Transverse colon (tissue), 4 donors: ENCODE results near the gene HSPG2. TPM values are rescaled to one million over a fixed set of nuclear protein-coding genes. Genes with fewer than 3 reads are reported as not detected.
A peak's percentile ranks its signal among the peaks of the same experiment; 100 is the strongest.

Experiments
- DNase-seq: peaks from one replicate; pipeline ENCODE4 v3.0.0-alpha.2; 2019
- H3K27ac ChIP-seq, 4 donors: fragments of 200-600 bp; sonication (generic); 2 replicates each; pipeline ENCODE4 v1.5.1; 2016 to 2018; ENCODE audit warnings: inconsistent platforms in 4 of 4
- H3K27me3 ChIP-seq: fragments of 200-600 bp; sonication (generic); 2 replicates; pipeline ENCODE4 v1.5.1; 2017; ENCODE audit warnings: inconsistent platforms
- H3K36me3 ChIP-seq, 4 donors: fragments of 200-600 bp; sonication (generic); 2 replicates each; pipeline ENCODE4 v1.5.1; 2017 to 2019; ENCODE audit warnings: inconsistent platforms in 4 of 4
- H3K4me1 ChIP-seq, 4 donors: fragments of 200-600 bp; sonication (generic); 2 replicates each; pipeline ENCODE4 v1.5.1; 2017 to 2020; ENCODE audit warnings: inconsistent platforms in 4 of 4
- H3K4me3 ChIP-seq, 4 donors: fragments of 200-600 bp; sonication (generic); 1 replicate in 1 of 4; 2 replicates in 3 of 4; pipeline versions ENCODE4 v1.5.1 to v1.6.1; 2017 to 2019; ENCODE audit warnings: inconsistent platforms in 4 of 4
- H3K9me3 ChIP-seq, 2 donors: fragments of 200-600 bp; sonication (generic); 2 replicates each; pipeline ENCODE4 v1.5.1; 2017 to 2019; ENCODE audit warnings: inconsistent platforms in 2 of 2
- CTCF ChIP-seq, 5 experiments: fragments of 200-600 bp in 3 of 5; fragments of 450-650 bp in 2 of 5; sonication (generic) in 3 of 5; IDR thresholded peaks; 1 replicate in 2 of 5; 2 replicates in 3 of 5; pipeline ENCODE4 v1.5.1; 2016 to 2017; ENCODE audit warnings: antibody characterized with exemption in 5 of 5, inconsistent platforms in 3 of 5, mild to moderate bottlenecking in 2 of 5, moderate library complexity in 1 of 5
- EP300 ChIP-seq: sonication (generic); formaldehyde crosslinking; IDR thresholded peaks from one replicate; pipeline ENCODE4 v1.6.1; 2017; ENCODE audit warnings: antibody characterized with exemption, low read depth
- POLR2A ChIP-seq: fragments of 450-650 bp; IDR thresholded peaks from one replicate; pipeline ENCODE4 v1.6.1; 2016; ENCODE audit warnings: antibody characterized with exemption, mild to moderate bottlenecking, moderate library complexity
- POLR2AphosphoS5 ChIP-seq, 3 donors: sonication (generic); formaldehyde crosslinking; IDR thresholded peaks; one replicate each; pipeline ENCODE4 v1.6.1; 2016; ENCODE audit warnings: antibody characterized with exemption in 3 of 3
- WGBS, 2 donors: methylation state at CpG; one replicate each; pipeline ENCODE4 v1.1.5; 2018; ENCODE audit warnings: low coverage in 1 of 2; 5-methylcytosine and 5-hydroxymethylcytosine counted together
- in situ Hi-C, 4 donors: fragments of 200-750 bp; cut with MboI; loops; one replicate each; pipeline versions ENCODE4 v1.15.0 to v1.15.1; 2017; ENCODE audit warnings: low sequenced_read_pairs in 3 of 4, low pct_ligation_motif_present in 1 of 4, low pct_unique_long_range_greater_than_20kb in 1 of 4
- intact Hi-C: fragments of 100-400 bp; cut with DNase I; formaldehyde crosslinking; loops from one replicate; pipeline ENCODE4 v1.15.1; 2023; ENCODE audit warnings: low total_unique reads
- total RNA-seq, 4 donors: library from RNA; depleted of rRNA; stranded (reverse); fragments of >200 nt; gene quantifications; one replicate each; pipeline ENCODE4 v1.1.0, GENCODE V29; 2016

Gene HSPG2
- total RNA-seq, 4 donors from 2014 or later: 107 to 343 (median 228) TPM

DNA sequence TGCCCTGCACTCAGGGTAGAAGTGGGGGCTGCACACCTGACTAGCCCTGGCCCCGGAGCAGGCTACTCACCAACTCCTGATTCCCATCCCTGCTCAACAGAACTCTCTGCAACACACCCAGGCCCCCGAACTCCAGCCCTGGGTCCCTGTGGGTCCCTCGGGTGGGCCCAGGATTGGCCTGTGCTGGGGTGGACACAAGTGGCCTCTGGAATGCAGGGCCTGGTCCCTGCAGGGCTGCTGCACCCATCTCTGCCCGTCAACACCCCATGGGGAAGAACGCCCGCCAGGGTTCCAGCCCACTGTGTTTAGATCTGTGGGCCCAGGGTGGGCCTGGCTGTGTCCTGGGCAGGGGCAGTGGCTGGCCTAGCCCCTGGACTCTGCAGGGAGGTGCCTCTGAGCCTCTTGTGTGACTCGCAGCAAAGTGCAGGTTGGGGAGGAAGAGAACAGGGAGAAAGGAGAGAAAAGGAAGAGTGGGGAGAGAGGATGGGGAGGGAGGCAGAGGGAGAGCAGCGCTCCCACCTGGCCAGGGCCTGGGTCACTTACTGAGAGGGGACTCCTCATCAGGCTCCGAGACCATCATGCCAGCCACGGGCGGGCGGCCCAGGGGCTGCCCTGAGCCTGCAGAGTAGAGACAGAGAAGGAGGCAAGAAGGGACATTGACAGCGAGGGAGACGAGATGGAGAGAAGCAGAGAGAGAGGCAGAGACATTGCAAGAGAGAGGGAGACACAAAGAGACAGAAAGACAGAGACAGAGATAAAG, 43.9 kb downstream of the HSPG2 start:
- no peaks in the 10 kb centered on the region for H3K27me3 ChIP-seq
- WGBS, 2 donors: 75 to 89% methylated on average over 2 to 13 of the region's 14 CpGs
- TF ChIP-seq POLR2A (no peak), CTCF (IDR thresholded peaks at IDR 0.05) (no peak), EP300 (no peak), POLR2AphosphoS5 (IDR thresholded peaks at IDR 0.05) (no peak)
- H3K4me3 ChIP-seq: no peak overlapping the region
- H3K27ac ChIP-seq: peak overlapping the region in 3 of 4 donors; percentile 93 to 98 (median 94)
- intact Hi-C loops: loop anchor here (5.0 kb wide), 1 partner anchor 461 kb away; no protein-coding TSS in a partner anchor
- peaks cover 26 to 32% (median 28%) of the 10 kb centered on the region in 4 donors for H3K4me1 ChIP-seq
- no peak for DNase-seq
- in situ Hi-C loops: no loop called here
- H3K9me3 ChIP-seq: no peaks in the 10 kb centered on the region
- peaks cover 0 to 14% (median 5%) of the 10 kb centered on the region in 4 donors for H3K36me3 ChIP-seq

DNA sequence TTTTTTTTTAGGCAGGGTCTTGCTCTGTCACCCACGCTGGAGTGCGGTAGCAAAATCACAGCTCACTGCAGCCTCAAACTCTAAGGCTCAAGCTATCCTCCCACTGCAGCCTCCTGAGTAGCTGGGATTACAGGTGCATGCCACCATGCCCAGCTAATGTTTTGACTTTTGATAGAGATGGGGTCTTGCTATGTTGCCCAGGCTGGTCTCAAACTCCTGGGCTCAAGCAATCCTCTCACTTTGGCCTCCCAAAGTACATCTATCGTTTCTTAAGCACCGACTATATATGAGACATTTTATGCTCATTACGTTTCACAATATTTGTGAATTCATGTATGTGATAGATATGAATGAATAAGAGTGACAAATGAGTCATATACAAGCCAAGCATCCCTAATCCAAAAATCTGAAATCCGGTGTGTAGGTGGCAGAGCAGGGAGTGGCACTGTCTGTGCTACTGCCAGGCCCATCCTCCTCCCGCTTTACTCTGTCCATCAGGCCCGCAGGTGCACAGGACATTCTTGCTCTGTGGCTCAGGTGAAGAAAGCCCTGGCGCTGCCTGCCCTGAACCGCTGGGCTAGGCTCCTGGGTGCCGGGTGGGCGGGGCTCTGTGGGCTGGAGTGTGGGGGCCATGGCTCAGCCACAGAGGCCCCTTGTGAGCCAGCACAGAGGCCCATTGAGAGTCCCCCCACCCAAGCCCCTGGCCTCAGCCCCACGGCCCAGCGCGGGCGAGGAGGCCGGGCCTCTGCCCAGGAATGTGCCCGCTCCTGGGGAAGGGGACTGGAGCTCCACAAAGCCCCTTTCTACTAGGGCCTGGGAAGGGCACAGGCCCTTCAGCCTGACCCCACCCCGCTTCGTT, 45.3 kb downstream of the HSPG2 start:
- 89% methylated on average over 11 of the region's 20 CpGs; no CpG with 5 or more reads in 1 of the 2 donors for WGBS, 2 donors
- Histone ChIP-seq H3K27ac (peak overlapping the region in 1 of 4 donors; percentile 15), H3K9me3 (no peaks in the 10 kb centered on the region), H3K4me3 (no peak overlapping the region), H3K4me1 (peaks cover 13 to 18% (median 16%) of the 10 kb centered on the region in 4 donors), H3K36me3 (peaks cover 0 to 14% (median 5%) of the 10 kb centered on the region in 4 donors), H3K27me3 (no peaks in the 10 kb centered on the region)
- DNase-seq: no peak
- in situ Hi-C loops (no loop called here), intact Hi-C loops (loop anchor here (5.0 kb wide), 1 partner anchor 460 kb away; no protein-coding TSS in a partner anchor)
- no peak for TF ChIP-seq EP300
- no peak for TF ChIP-seq POLR2A
- TF ChIP-seq POLR2AphosphoS5 (IDR thresholded peaks at IDR 0.05): no peak
- no peak for TF ChIP-seq CTCF (IDR thresholded peaks at IDR 0.05)

DNA sequence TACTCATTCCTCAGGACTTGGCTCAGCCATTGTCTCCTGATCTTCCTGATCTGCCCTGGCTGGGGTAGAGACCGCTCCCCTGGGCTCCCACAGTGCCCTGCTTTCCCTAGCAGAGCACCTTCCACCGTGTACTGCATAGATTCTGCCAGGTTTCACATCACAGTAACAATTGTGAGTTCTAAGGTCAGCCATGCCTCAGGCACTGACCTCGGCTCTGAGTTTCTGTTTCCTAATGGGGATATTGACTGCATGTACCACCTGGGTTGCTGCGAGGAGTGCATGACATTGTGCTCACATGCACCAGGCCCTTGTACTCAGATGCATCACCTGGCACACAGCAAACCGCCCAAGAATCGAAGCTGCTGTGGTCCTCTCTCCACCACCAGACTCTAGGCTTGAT, 46.0 kb downstream of the HSPG2 start:
- no peak for DNase-seq
- intact Hi-C loops: loop anchor here (5.0 kb wide), 1 partner anchor 459 kb away; no protein-coding TSS in a partner anchor
- in situ Hi-C loops: no loop called here
- no peak overlapping the region for H3K4me3 ChIP-seq
- H3K4me1 ChIP-seq: peaks cover 5 to 10% (median 8%) of the 10 kb centered on the region in 4 donors
- WGBS, 2 donors: 81% methylated on average over 6 of the region's 6 CpGs; no CpG with 5 or more reads in 1 of the 2 donors
- no peaks in the 10 kb centered on the region for H3K27me3 ChIP-seq
- TF ChIP-seq EP300: no peak
- TF ChIP-seq POLR2A: no peak
- no peak for TF ChIP-seq CTCF (IDR thresholded peaks at IDR 0.05)
- no peak for TF ChIP-seq POLR2AphosphoS5 (IDR thresholded peaks at IDR 0.05)
- peaks cover 0 to 14% (median 6%) of the 10 kb centered on the region in 4 donors for H3K36me3 ChIP-seq
- H3K9me3 ChIP-seq: no peaks in the 10 kb centered on the region
- H3K27ac ChIP-seq: peak overlapping the region in 1 of 4 donors; percentile 1

- H3K36me3 ChIP-seq: peaks cover 0 to 24% (median 8%) of the 10 kb centered on the region in 4 donors
- no peaks in the 10 kb centered on the region for H3K27me3 ChIP-seq
- DNase-seq: no peak
- H3K27ac ChIP-seq: no peak overlapping the region
- no peaks in the 10 kb centered on the region for H3K4me1 ChIP-seq
- TF ChIP-seq POLR2AphosphoS5 (IDR thresholded peaks at IDR 0.05): no peak
- TF ChIP-seq EP300: no peak
- TF ChIP-seq CTCF (IDR thresholded peaks at IDR 0.05): no peak
- TF ChIP-seq POLR2A: no peak
- intact Hi-C loops (no loop called here), in situ Hi-C loops (no loop called here)
- no peaks in the 10 kb centered on the region for H3K9me3 ChIP-seq
- no peak overlapping the region for H3K4me3 ChIP-seq
- 90 to 91% methylated on average over 5 to 12 of the region's 12 CpGs for WGBS, 2 donors
These were observed 48.6 kb downstream of the HSPG2 start for GRCh38 chr1:21888500-21888899.
